MM.1S (cell line): ENCODE data around the gene SLC37A1.

ENCODE experiments used
- CTCF ChIP-seq: fragments of 300-600 bp; sonication (generic); IDR thresholded peaks from 2 replicates; pipeline ENCODE4 v1.5.1; 2016; ENCODE audit warnings: antibody characterized with exemption, low read length, mixed read lengths
- EZH2 ChIP-seq: fragments of 300-600 bp; sonication (generic); optimal IDR thresholded peaks from 2 replicates; pipeline ENCODE3; 2017; ENCODE audit warnings: low read depth, mild to moderate bottlenecking, antibody characterized with exemption, low read length, mixed read lengths

- TF ChIP-seq CTCF (no peak), EZH2 (no peak)
Measured at GRCh38 chr21:42614396-42614795, 100.7 kb downstream of the SLC37A1 start.
